Measurements from ENCODE around the gene ANKRD17.

GRCh38 chr4:73189274-73189810 lies 69.3 kb downstream of the ANKRD17 start:
- TF ChIP-seq CTCF (IDR thresholded peaks at IDR 0.05; ENCODE audit: insufficient read depth, low read depth, low read length) (no peak), EZH2 (IDR thresholded peaks at IDR 0.05; ENCODE audit: insufficient read depth, low read length) (no peak)
